AG08395 (cell line): ENCODE data around the gene PRKACA.

Experiments
- DNase-seq: peaks from one replicate; pipeline ENCODE4 v3.0.0; 2012; ENCODE audit warnings: mixed read lengths, low spot score

The PRKACA gene

DNA sequence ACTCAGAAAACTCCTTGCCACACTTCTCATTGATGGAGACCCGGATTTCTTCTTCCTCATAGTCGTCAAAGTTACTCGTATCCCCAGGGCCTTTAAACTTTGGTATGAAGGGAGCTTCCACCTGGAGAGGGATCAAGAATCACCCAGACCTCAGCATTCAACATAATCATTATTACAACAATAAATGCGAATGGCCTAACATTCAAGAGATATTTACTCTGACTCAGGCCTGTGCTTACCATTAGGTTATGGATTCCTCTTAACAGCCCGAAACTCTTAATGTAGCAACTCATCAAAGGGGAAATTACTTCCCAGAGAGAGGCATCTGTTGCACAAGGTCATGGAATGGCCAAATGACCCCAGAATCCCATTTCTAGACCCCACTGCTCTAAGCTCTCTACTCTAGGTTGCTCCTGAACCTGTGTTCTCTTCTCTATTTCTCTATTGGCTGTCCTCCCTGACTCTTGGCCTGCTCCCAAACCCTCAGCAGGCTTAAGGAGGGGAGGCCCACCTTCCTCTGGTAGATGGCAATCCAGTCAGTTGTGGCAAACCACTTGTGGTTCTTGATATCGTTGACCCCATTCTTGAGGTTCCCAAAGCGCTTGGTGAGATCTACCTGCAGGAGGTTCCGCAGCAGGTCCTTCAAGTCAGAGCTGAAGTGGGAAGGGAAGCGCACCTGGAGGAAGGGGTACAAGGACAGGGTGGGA lies 24.3 kb downstream of the PRKACA start:
- DNase-seq: no peak

DNA sequence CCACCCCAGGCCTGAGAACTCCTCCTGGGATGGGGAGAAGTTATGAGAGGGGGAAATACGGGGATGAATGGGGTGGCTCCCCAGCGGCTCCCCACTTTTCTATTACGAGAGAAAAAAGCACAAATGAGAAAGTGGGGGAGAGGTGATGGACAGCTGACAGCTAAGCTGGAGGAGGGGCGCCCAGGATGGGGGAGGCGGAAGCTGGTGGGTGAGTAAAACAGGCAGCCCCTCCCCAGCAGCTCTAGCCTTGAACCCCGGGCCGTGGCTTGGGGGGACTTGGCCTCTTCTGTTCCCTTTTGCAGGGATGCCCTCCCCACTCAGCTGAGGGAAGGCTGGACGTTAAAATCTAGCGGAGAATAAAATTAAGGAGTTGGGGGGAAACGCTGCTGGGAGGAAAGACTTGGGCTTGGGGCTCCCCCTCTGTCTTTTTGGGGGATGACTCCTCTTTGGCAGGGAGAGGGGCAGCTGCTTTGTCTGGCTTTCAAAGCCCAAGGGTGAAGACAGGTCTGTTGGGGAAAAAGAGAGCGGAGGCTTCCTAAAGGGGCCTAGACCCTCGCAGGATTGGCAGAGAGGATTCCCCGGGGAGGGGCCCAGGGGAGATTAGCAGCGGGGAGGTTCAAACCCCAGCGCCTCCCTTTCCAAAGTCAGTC lies 25.6 kb downstream of the PRKACA start:
- no peak for DNase-seq

GRCh38 chr19:14091081-14091812 lies 26.3 kb downstream of the PRKACA start:
- DNase-seq: peak; percentile 86

GRCh38 chr19:14090509-14091080 lies 27.0 kb downstream of the PRKACA start, which contains the start of gene SAMD1:
TSS of gene SAMD1 (minus strand) at chr19:14090751.
- peak; percentile 89 for DNase-seq

GRCh38 chr19:14089662-14090508 lies 27.7 kb downstream of the PRKACA start:
- DNase-seq: peak; percentile 51

DNA sequence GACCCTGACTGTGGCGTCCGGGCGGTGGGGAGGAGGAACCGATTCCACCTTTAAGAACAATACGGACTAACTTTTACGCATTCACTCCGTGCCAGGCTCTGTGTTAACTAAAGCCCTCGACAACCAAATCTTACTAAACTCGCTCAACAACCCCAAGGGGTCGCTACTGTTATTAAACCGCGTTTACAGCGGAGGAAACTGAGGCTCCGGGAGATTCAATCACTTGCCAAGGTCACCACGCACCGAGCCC lies 28.2 kb downstream of the PRKACA start:
- DNase-seq: no peak

DNA sequence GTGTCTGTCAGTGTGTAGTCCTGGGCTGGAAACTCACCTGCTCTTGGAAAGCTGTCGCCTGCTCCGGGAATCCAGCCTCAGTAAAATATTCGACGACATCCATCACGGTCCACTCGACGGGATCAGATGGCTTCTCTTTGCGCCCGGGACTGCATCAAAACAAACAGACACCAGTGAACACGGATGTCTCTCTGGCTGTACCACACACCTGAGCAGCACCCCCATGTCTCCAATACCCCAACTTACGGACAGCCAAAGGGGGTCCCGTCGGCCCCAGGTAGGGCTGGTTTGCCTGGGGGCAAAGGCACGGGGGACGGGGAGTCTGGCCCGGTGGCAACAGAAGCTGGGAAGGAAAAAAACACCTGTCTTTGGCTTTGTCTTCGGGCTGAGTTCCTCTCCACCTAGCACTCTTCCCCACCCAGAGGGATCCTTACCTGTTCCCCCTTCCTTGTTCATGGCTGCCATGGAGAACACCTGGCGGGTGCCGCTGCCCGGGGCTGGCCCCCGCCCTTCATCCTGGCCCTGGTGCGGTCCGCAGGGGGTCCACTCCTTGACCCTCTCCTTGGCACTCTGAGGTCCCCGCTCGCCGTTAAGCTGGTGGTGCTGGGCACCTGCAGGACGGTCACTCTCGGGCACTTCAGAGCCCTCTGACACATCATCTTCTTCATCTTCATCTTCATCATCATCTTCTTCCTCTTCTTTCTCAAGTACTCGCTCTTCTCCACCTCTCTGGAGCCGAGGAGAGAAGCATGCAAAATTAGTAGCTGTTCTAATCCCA lies 28.7 kb downstream of the PRKACA start:
- no peak for DNase-seq

DNA sequence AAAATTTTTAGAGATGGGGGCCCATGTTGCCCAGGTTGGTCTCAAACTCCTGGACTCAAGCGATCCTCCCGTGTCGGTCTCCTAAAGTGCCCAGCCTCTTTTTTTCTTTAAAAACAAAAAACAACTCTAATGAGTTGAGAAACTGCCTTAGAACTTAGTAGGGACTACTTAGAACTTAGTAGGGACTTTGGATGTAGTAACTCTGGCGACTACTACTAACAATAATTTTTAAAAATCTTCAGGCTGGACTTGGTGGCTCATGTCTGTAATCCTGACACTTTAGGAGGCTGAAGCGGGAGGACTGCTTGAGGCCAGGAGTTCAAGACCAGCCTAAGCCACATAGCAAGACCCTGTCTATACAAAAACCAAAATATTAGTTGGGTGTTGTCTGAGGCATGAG lies 31.5 kb downstream of the PRKACA start:
- no peak for DNase-seq

GRCh38 chr19:14085309-14085995 lies 32.1 kb downstream of the PRKACA start, which contains the start of gene C19orf67:
TSS of gene C19orf67 (minus strand) at chr19:14085783. CDS start at chr19:14085627, 156 bp downstream.
- DNase-seq: no peak

GRCh38 chr19:14082675-14082960 lies 34.9 kb downstream of the PRKACA start:
- no peak for DNase-seq

DNA sequence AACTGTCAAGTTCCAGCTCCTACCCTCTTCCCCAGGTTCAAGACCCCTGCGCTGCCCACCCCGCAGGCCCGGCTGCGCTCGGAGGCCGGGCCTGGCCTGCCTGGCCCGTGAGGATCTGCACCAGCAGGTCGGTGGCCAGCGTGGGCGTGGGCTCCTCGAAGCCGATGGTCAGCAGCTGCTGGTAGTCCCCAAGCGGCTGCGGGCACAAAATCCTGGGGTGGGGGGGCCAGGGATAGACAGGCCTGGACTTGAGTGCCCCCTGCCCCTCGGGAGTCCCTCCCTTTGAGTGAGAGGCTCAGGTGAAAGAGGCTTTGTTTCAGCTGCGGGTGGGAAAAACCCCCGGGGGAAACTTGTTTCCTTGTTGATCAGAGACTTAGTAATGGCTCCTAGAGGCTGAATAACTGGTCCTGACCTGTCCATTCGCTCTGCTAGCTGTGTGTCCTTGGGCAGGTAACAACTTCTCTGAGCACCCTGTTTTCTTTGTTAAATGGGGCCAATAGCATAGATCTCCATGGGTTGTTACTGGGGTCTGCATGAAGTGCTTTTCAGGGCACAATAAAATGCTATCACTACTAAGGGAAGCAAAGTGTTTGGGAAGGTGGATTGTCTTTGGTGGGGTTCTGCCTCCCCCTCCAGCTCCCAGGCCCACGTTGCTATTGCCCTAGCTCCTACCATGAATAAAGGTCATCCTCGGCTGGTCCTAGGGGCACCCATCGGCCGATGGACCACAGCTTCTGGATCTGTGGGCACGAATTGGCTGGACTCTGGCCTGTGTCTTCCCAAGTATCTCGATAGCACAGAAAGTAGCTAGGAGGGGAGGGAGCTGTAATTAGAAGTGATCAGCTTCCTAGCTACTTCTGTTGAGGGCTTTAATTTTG lies 35.5 kb downstream of the PRKACA start:
- DNase-seq: no peak

- peak; percentile 99 for DNase-seq
These were observed 36.4 kb downstream of the PRKACA start for GRCh38 chr19:14080887-14081796.

GRCh38 chr19:14078411-14078810 lies 39.2 kb downstream of the PRKACA start:
- DNase-seq: no peak

DNA sequence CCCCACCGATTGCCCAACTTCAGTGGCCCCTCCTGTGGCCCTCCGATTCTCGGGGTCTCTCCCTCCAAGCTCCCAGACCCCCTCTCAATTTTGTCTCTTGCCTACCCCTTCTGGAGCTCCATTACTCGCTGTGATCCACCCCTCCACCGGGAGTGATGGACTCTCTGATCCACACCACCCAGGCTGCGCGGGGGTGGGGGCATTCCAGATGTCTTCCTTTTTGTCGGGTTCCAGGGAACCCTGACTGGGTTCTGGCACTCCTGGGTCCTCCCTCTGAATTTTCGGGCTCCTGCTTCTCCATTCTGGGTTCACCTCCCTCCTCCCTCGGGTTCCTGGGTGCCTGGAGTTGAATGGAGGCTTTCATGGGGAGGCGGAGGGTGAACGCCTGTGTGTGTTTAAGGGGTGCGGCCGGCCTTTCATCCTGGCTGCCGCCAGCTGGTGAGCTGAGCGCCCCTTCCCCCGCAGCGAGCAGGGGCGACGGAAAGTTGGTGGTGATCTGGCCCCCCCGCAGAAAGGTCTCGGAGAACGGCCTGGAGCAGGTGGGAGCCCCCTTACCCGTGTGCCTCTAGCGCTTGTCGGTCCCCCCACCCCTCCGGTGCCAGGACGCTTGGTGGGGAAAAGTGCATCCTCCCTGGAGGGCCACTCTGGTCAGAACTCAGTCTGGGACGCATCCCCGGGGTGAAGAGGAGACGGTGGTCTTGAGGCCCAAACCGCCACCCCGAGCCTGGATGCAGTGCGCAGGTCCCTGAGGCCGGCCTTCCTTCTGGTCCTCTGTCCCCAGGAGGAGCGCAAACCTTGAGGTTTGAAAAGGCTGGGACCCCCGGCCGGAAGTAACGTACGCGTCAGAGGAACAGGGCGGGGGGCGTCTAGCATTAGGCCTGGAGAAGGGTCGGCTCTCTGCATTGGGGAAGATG lies 43.4 kb downstream of the PRKACA start:
- DNase-seq: no peak

GRCh38 chr19:14073261-14073924 lies 44.2 kb downstream of the PRKACA start:
- DNase-seq: peak; percentile 77

GRCh38 chr19:14072535-14073260 lies 44.9 kb downstream of the PRKACA start, which contains the start of gene MISP3:
TSS of gene MISP3 (plus strand) at chr19:14072786. CDS start at chr19:14073310, 524 bp downstream.
- no peak for DNase-seq
